Naive thymus-derived CD8-positive, alpha-beta T cell (primary cell): ENCODE results near the gene P2RX7. TPM values are rescaled to one million over a fixed set of nuclear protein-coding genes. Genes with fewer than 3 reads are reported as not detected.
"Not testable (repeated sequence)": the region's sequence is repeated elsewhere in the genome, so short reads cannot be mapped to it uniquely, and the experiment has no call there.

Experiments
- ATAC-seq, 2 donors: fragments of 150-1000 bp; cut with Tn5 transposase in 1 of 2; sonication (Bioruptor Pico), chemical (Tn5 transposase) in 1 of 2; 1 replicate in 1 of 2; 2 replicates in 1 of 2; pipeline ENCODE4 v1.10.0; 2021; ENCODE audit warnings: mild to moderate bottlenecking in 2 of 2, moderate library complexity in 2 of 2
- POLR2A ChIA-PET: fragments of 350-600 bp; sonication (Branson Sonifier 250); formaldehyde crosslinking; loops from one replicate; lab custom pipeline; 2021; ENCODE audit warnings: antibody characterized with exemption; lab: Charles Lee
- DNase-seq, 10 donors: peaks; one replicate each; pipeline versions ENCODE4 v3.0.0 to v3.0.0-alpha.2; 2020 to 2022
- H3K27ac Mint-ChIP-seq, 10 donors: one replicate each; pipeline ENCODE4 v1.8.0; 2020 to 2022; ENCODE audit warnings: mild to moderate bottlenecking in 10 of 10, mixed read lengths in 10 of 10, moderate library complexity in 4 of 10, inconsistent platforms in 1 of 10
- H3K27me3 Mint-ChIP-seq, 5 donors: one replicate each; pipeline ENCODE4 v1.8.0; 2021 to 2022; ENCODE audit warnings: mixed read lengths in 5 of 5
- H3K36me3 Mint-ChIP-seq, 3 donors: one replicate each; pipeline ENCODE4 v1.8.0; 2020 to 2022; ENCODE audit warnings: mixed read lengths in 3 of 3, mild to moderate bottlenecking in 2 of 3, inconsistent platforms in 1 of 3
- H3K4me1 Mint-ChIP-seq, 4 donors: one replicate each; pipeline ENCODE4 v1.8.0; 2021 to 2022; ENCODE audit warnings: mixed read lengths in 4 of 4
- H3K4me3 Mint-ChIP-seq, 10 donors: one replicate each; pipeline ENCODE4 v1.8.0; 2020 to 2022; ENCODE audit warnings: mild to moderate bottlenecking in 10 of 10, mixed read lengths in 10 of 10, moderate library complexity in 6 of 10, inconsistent platforms in 1 of 10
- H3K9me3 Mint-ChIP-seq, 9 donors: one replicate each; pipeline ENCODE4 v1.8.0; 2020 to 2022; ENCODE audit warnings: mixed read lengths in 9 of 9, mild to moderate bottlenecking in 3 of 9, inconsistent platforms in 1 of 9, moderate library complexity in 1 of 9
- polyA plus RNA-seq, 3 donors: library from polyadenylated mRNA; unstranded; fragments of 300-500 nt; fragmentation: Illumina TruSeq; gene quantifications; one replicate each; pipeline ENCODE4 v1.2.3, GENCODE V29; 2021
- total RNA-seq, 8 experiments: library from RNA in 2 of 8; stranded (reverse) in 2 of 8; gene quantifications; one replicate each; pipeline ENCODE4 v1.2.3 and lab custom pipeline; 2021 to 2026

The P2RX7 gene
- total and polyA plus RNA-seq, 5 experiments from 2014 or later = 3.2 to 6.9 (median 4.5) TPM

DNA sequence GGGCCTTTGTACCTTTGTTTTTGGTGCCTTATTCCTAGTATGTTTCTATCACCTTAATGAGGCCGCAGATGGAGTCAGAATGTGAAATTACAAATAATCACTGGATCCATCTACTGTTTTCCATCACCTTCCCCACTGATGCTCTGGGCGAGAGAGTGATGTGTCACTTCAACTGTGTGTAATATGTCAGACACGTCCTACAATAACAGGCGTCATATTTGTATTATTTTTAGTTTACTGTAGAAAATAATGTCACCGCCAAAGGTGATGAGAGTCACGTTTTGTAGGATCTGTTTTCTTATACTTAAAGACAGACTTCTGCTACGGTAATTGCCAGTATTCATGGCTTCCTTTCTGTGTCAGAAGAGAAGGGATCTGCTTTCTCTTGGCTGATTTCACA is 54.8 kb downstream of the P2RX7 start:
- DNase-seq = no peak
- POLR2A ChIA-PET = no interaction called here
- Mint-ChIP-seq H3K9me3 (no peaks in the 10 kb centered on the region), H3K36me3 (peaks cover 0 to 8% (median 0%) of the 10 kb centered on the region in 3 donors), H3K4me3 (no peak overlapping the region), H3K27me3 (no peaks in the 10 kb centered on the region), H3K27ac (peak overlapping the region in 1 of 10 donors; percentile 66), H3K4me1 (peaks cover 0 to 10% (median 0%) of the 10 kb centered on the region in 4 donors)
- no peak for ATAC-seq

GRCh38 chr12:121188227-121188626 is 55.6 kb downstream of the P2RX7 start:
- H3K4me1 Mint-ChIP-seq = peaks cover 0 to 10% (median 0%) of the 10 kb centered on the region in 4 donors

GRCh38 chr12:121189131-121189530 is 56.5 kb downstream of the P2RX7 start:
- no peak overlapping the region for H3K4me3 Mint-ChIP-seq

More at GRCh38 chr12:121188227-121188626, 55.6 kb downstream of the P2RX7 start:
- ATAC-seq = no peak
- no peaks in the 10 kb centered on the region for H3K27me3 Mint-ChIP-seq
- H3K27ac Mint-ChIP-seq = peak overlapping the region in 1 of 10 donors; percentile 5
- no peak overlapping the region for H3K4me3 Mint-ChIP-seq
- H3K36me3 Mint-ChIP-seq = peaks cover 0 to 8% (median 0%) of the 10 kb centered on the region in 3 donors
- DNase-seq = no peak
- H3K9me3 Mint-ChIP-seq = no peaks in the 10 kb centered on the region
- POLR2A ChIA-PET = no interaction called here

DNA sequence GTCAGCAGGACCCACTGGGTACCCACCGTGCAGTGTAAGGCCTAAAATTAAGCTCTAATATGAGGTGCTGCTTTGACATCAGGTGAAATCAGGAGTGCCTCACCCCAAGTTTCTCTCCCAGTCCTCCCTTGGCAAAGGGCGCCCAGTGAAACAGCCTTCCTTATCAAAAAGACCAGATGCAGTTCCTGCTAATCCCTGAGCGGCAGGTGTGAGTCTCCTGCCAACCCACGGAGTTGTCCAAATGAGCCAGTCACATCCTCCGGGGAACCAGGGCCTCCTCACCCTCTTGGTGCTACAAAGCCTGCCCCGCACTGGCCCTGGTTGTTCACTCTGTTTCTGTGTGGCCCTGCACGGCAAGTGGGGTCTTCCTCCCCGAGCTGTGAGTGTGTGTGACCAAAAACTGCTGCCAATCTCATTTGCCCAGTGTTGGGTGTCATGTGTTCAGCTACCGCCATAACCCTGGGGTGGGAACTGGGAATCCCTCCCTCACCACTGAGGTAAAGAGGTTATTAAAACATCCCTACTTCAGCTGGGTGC is 57.0 kb downstream of the P2RX7 start:
- Mint-ChIP-seq H3K27me3 (no peaks in the 10 kb centered on the region), H3K4me3 (no peak overlapping the region), H3K9me3 (no peaks in the 10 kb centered on the region), H3K27ac (peak overlapping the region in 1 of 10 donors; percentile 18), H3K36me3 (peaks cover 0 to 5% (median 0%) of the 10 kb centered on the region in 3 donors), H3K4me1 (peaks cover 0 to 10% (median 0%) of the 10 kb centered on the region in 4 donors)
- no peak for DNase-seq
- POLR2A ChIA-PET = interaction anchor here (0.6 to 0.7 kb wide), 2 partner anchors 18 to 1251 kb away, joined by 3 read pairs; no protein-coding TSS in a partner anchor
- ATAC-seq = no peak

More at GRCh38 chr12:121189131-121189530, 56.5 kb downstream of the P2RX7 start:
- Mint-ChIP-seq H3K36me3 (peaks cover 0 to 8% (median 0%) of the 10 kb centered on the region in 3 donors), H3K27ac (no peak overlapping the region), H3K27me3 (no peaks in the 10 kb centered on the region), H3K4me1 (peaks cover 0 to 10% (median 0%) of the 10 kb centered on the region in 4 donors), H3K9me3 (no peaks in the 10 kb centered on the region)
- POLR2A ChIA-PET = interaction anchor here (0.6 kb wide), 1 partner anchor 1251 kb away, joined by 3 read pairs; no protein-coding TSS in a partner anchor
- no peak for ATAC-seq
- no peak for DNase-seq

DNA sequence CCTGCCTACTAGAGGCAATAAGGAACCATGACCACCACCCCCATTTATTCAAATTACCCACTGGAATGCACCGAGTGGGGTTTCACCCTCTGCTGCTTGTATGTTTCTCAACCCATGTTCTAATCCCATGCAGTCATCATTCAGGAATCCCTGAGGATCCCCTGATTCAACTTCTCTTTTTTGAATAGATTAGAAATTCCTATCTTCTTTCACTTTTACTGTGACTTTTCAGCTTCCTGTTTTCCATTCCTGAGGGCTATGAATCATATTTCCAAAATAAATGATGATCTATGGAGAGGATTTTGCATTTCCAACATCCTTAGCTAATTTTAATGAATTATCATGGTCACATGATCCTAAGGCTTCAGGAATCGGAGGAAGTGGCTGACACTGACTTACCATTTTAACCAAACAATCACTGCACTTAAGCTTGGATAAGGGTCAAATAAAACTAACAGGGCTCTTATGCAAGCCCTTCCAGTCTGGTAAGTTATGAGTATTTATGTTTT is 57.9 kb downstream of the P2RX7 start:
- no peaks in the 10 kb centered on the region for H3K36me3 Mint-ChIP-seq

DNA sequence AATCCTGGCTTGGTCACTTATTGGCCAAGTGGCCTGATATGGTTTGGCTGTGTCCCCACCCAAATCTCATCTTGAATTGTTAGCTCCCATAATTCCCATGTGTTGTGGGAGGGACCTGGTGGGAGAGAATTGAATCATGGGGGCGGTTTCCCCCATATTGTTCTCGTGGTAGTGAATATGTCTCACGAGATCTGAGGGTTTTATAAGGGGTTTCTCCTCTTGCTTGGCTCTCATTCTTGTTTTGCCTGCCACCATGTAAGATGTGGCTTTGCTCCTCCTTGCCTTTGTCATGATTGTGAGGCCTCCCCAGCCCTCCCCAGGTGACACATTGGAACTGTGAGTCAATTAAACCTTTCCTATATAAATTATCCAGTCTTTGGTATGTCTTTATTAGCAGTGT is 58.5 kb downstream of the P2RX7 start:
- no peak for ATAC-seq
- DNase-seq = no peak
- POLR2A ChIA-PET = no interaction called here
- H3K27me3 Mint-ChIP-seq = no peaks in the 10 kb centered on the region
- peaks cover 0 to 4% (median 0%) of the 10 kb centered on the region in 4 donors for H3K4me1 Mint-ChIP-seq
- H3K36me3 Mint-ChIP-seq = no peaks in the 10 kb centered on the region
- H3K9me3 Mint-ChIP-seq = no peaks in the 10 kb centered on the region
- peak overlapping the region in 1 of 10 donors; percentile 53 for H3K27ac Mint-ChIP-seq
- H3K4me3 Mint-ChIP-seq = no peak overlapping the region

More for the DNA sequence above, 57.9 kb downstream of the P2RX7 start:
- Mint-ChIP-seq H3K27me3 (no peaks in the 10 kb centered on the region), H3K9me3 (no peaks in the 10 kb centered on the region), H3K27ac (peak overlapping the region in 1 of 10 donors; percentile 53), H3K4me1 (peaks cover 0 to 6% (median 0%) of the 10 kb centered on the region in 4 donors), H3K4me3 (no peak overlapping the region)
- no peak for ATAC-seq
- no peak for DNase-seq
- POLR2A ChIA-PET = interaction anchor here (0.7 kb wide), 1 partner anchor 17 kb away, joined by 3 read pairs; no protein-coding TSS in a partner anchor

- Mint-ChIP-seq H3K4me1 (peaks cover 0 to 12% (median 6%) of the 10 kb centered on the region in 4 donors), H3K4me3 (peak overlapping the region in 4 of 10 donors; percentile 23 to 64 (median 36))
- POLR2A ChIA-PET = no interaction called here
Measured at GRCh38 chr12:121196902-121197301, 64.2 kb downstream of the P2RX7 start.

DNA sequence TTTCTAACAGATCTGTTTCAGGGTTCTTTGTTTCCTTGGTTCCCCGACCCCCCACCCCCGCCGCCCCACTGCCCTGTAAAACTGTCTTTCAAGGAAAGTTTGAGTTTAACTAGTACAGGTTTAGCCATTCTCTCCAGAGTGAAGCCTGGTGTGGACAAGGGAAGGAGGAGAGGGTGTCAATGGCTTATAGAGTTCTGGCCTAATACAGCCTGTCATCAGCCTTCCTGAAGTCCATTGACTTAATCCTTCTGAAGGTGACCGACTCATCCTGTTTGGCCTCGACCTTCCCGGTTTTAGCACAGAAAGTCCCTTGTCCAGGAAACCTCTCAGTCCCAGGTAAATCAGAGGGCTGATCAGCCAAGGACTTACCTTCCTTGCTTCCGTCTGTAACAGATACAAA is 66.3 kb downstream of the P2RX7 start:
- Mint-ChIP-seq H3K4me1 (peaks cover 0 to 12% (median 6%) of the 10 kb centered on the region in 4 donors), H3K27ac (peak overlapping the region in 1 of 10 donors; percentile 52), H3K27me3 (no peaks in the 10 kb centered on the region), H3K9me3 (no peaks in the 10 kb centered on the region), H3K36me3 (no peaks in the 10 kb centered on the region), H3K4me3 (no peak overlapping the region)
- no peak for DNase-seq
- POLR2A ChIA-PET = interaction anchor here (0.6 kb wide), 1 partner anchor 10 kb away, joined by 7 read pairs; no protein-coding TSS in a partner anchor
- no peak for ATAC-seq

More at GRCh38 chr12:121196902-121197301, 64.2 kb downstream of the P2RX7 start:
- DNase-seq (peak in 1 of 10 donors; percentile 14), ATAC-seq (peak in 1 of 2 donors; percentile 42)
- no peaks in the 10 kb centered on the region for H3K27me3 Mint-ChIP-seq
- no peaks in the 10 kb centered on the region for H3K36me3 Mint-ChIP-seq
- no peaks in the 10 kb centered on the region for H3K9me3 Mint-ChIP-seq
- H3K27ac Mint-ChIP-seq = peak overlapping the region in 4 of 10 donors; percentile 53 to 63 (median 58)

- H3K4me1 Mint-ChIP-seq = peaks cover 0 to 14% (median 6%) of the 10 kb centered on the region in 4 donors
- ATAC-seq, H3K9me3 Mint-ChIP-seq, H3K27ac Mint-ChIP-seq, H3K4me3 Mint-ChIP-seq, H3K36me3 Mint-ChIP-seq, DNase-seq, H3K27me3 Mint-ChIP-seq: not testable (repeated sequence)
- POLR2A ChIA-PET = interaction anchor here (0.5 to 0.6 kb wide), 2 partner anchors 89 to 290 kb away, joined by 4 to 5 read pairs; no protein-coding TSS in a partner anchor
Measured at GRCh38 chr12:121201140-121201539, 68.5 kb downstream of the P2RX7 start.

GRCh38 chr12:121202407-121203355 is 70.0 kb downstream of the P2RX7 start:
- POLR2A ChIA-PET = no interaction called here
- no peak overlapping the region for H3K4me3 Mint-ChIP-seq

DNA sequence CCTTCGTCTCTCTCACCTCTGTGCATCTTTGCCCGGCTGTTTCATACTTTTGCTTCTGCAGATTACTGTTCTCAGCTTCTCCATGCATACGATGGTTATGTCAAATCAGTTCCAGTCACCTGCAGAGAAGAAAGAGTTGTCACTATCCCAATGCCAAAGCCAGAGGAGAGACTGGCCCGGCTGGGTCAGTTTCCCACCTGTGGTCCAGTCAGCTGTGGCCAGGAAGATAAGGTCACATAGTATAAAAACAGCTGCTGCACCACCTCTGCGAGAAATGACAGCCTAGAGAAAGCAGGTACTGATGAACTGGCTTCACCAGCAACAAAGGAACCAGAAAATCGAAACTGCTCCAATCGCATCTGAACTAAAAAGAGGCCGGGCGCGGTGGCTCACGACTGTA is 70.8 kb downstream of the P2RX7 start:
- DNase-seq = no peak
- Mint-ChIP-seq H3K4me3 (no peak overlapping the region), H3K9me3 (no peaks in the 10 kb centered on the region), H3K27me3 (no peaks in the 10 kb centered on the region), H3K4me1 (peaks cover 0 to 3% (median 1%) of the 10 kb centered on the region in 4 donors), H3K36me3 (no peaks in the 10 kb centered on the region), H3K27ac (no peak overlapping the region)
- no peak for ATAC-seq
- POLR2A ChIA-PET = no interaction called here

More at GRCh38 chr12:121202407-121203355, 70.0 kb downstream of the P2RX7 start:
- Mint-ChIP-seq H3K27ac (no peak overlapping the region), H3K27me3 (no peaks in the 10 kb centered on the region), H3K9me3 (no peaks in the 10 kb centered on the region), H3K4me1 (peaks cover 0 to 8% (median 0%) of the 10 kb centered on the region in 4 donors), H3K36me3 (no peaks in the 10 kb centered on the region)
- DNase-seq (no peak), ATAC-seq (no peak)

DNA sequence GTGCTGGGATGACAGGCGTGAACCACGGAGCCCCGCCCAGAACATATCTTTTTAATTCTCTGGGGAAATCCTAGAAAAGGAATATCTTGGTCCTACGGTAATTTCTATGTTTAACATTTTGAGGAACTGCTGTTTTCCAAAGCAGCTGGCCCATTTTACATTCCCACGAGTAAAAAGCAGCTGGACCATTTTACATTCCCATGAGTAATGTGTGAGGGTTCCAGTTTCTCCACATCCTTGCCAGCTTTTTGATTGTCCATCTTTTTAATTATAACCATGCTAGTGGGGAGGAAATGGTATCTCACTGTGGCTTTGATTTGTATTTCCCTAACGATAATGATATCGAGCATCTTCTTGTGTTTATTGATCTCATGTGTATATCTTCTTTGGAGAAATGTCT is 72.8 kb downstream of the P2RX7 start:
- Mint-ChIP-seq H3K27me3 (no peaks in the 10 kb centered on the region), H3K9me3 (no peaks in the 10 kb centered on the region), H3K4me3 (no peak overlapping the region), H3K36me3 (no peaks in the 10 kb centered on the region), H3K27ac (peak overlapping the region in 1 of 10 donors; percentile 9), H3K4me1 (peaks cover 0 to 10% (median 8%) of the 10 kb centered on the region in 4 donors)
- DNase-seq (no peak), ATAC-seq (no peak)
- POLR2A ChIA-PET = no interaction called here
